Measurements from ENCODE around the gene DPYSL5.

Gene DPYSL5

GRCh38 chr2:26903676-26904075, 55.7 kb downstream of the DPYSL5 start:
- H3K27ac ChIP-seq = no peak overlapping the region
- CTCF ChIA-PET = interaction anchor here (0.6 kb wide), 1 partner anchor 18 kb away, joined by 4 read pairs; no protein-coding TSS in a partner anchor
- POLR2A ChIA-PET (ENCODE audit: low non-redundant PET) = interaction anchor here (0.7 kb wide), 1 partner anchor 9 kb away, joined by 4 read pairs; no protein-coding TSS in a partner anchor
- DNase-seq (ENCODE audit: low spot score) = no peak
- TF ChIP-seq CTCF (conservative IDR thresholded peaks at IDR 0.05; ENCODE audit: low read depth) = no peak

- CTCF ChIA-PET = interaction anchor here (0.6 to 1.2 kb wide), 2 partner anchors 13 to 38 kb away, joined by 3 to 4 read pairs; no protein-coding TSS in a partner anchor
- TF ChIP-seq CTCF (conservative IDR thresholded peaks at IDR 0.05; ENCODE audit: low read depth) = no peak
- no peak for DNase-seq (ENCODE audit: low spot score)
- POLR2A ChIA-PET (ENCODE audit: low non-redundant PET) = no interaction called here
- H3K27ac ChIP-seq = no peak overlapping the region
Observed at GRCh38 chr2:26904839-26905238, 56.9 kb downstream of the DPYSL5 start.

GRCh38 chr2:26905341-26906198, 57.6 kb downstream of the DPYSL5 start:
- no peak overlapping the region for H3K27ac ChIP-seq
- no peak for DNase-seq (ENCODE audit: low spot score)
- CTCF ChIA-PET = interaction anchor here (0.6 to 1.2 kb wide), 2 partner anchors 37 kb away, joined by 3 read pairs; no protein-coding TSS in a partner anchor
- no peak for TF ChIP-seq CTCF (conservative IDR thresholded peaks at IDR 0.05; ENCODE audit: low read depth)
- POLR2A ChIA-PET (ENCODE audit: low non-redundant PET) = no interaction called here

- no peak for TF ChIP-seq CTCF (conservative IDR thresholded peaks at IDR 0.05; ENCODE audit: low read depth)
- no peak for DNase-seq (ENCODE audit: low spot score)
- ChIA-PET CTCF (interaction anchor here (0.7 kb wide), 1 partner anchor 10 kb away, joined by 4 read pairs; no protein-coding TSS in a partner anchor), POLR2A (ENCODE audit: low non-redundant PET) (no interaction called here)
- no peak overlapping the region for H3K27ac ChIP-seq
Observed at GRCh38 chr2:26907416-26907815, 59.5 kb downstream of the DPYSL5 start.

- no peak for DNase-seq (ENCODE audit: low spot score)
- no peak for TF ChIP-seq CTCF (conservative IDR thresholded peaks at IDR 0.05; ENCODE audit: low read depth)
- ChIA-PET CTCF (no interaction called here), POLR2A (ENCODE audit: low non-redundant PET) (no interaction called here)
- H3K27ac ChIP-seq = no peak overlapping the region
Observed at GRCh38 chr2:26910176-26910575, 62.2 kb downstream of the DPYSL5 start.

GRCh38 chr2:26911911-26912861, 64.3 kb downstream of the DPYSL5 start:
- POLR2A ChIA-PET (ENCODE audit: low non-redundant PET) = interaction anchor here (0.6 kb wide), 1 partner anchor 9 kb away, joined by 4 read pairs; no protein-coding TSS in a partner anchor
- no peak overlapping the region for H3K27ac ChIP-seq

More at GRCh38 chr2:26911911-26912861, 64.3 kb downstream of the DPYSL5 start:
- no peak for TF ChIP-seq CTCF (conservative IDR thresholded peaks at IDR 0.05; ENCODE audit: low read depth)
- no peak for DNase-seq (ENCODE audit: low spot score)
- CTCF ChIA-PET = interaction anchor here (1.6 kb wide), 1 partner anchor 66 kb away, joined by 7 read pairs; no protein-coding TSS in a partner anchor

Data from RWPE1 (cell line).